ENCODE results near the gene NFIX. TPM values are rescaled to one million over a fixed set of nuclear protein-coding genes. Genes with fewer than 3 reads are reported as not detected.

The NFIX gene
- total and polyA plus RNA-seq, 9 of the 15 experiments (the other 6 are each of a cell fraction or from before 2014, with no cell fraction given): 0.28 to 26.8 (median 5.4) TPM

- peak; percentile 48; the same call in 1 of the 2 replicates for TF ChIP-seq ETV5 (CRISPR knock-in tag; IDR thresholded peaks at IDR 0.05; ENCODE audit: low read depth)
- TF ChIP-seq, protein P1, sequence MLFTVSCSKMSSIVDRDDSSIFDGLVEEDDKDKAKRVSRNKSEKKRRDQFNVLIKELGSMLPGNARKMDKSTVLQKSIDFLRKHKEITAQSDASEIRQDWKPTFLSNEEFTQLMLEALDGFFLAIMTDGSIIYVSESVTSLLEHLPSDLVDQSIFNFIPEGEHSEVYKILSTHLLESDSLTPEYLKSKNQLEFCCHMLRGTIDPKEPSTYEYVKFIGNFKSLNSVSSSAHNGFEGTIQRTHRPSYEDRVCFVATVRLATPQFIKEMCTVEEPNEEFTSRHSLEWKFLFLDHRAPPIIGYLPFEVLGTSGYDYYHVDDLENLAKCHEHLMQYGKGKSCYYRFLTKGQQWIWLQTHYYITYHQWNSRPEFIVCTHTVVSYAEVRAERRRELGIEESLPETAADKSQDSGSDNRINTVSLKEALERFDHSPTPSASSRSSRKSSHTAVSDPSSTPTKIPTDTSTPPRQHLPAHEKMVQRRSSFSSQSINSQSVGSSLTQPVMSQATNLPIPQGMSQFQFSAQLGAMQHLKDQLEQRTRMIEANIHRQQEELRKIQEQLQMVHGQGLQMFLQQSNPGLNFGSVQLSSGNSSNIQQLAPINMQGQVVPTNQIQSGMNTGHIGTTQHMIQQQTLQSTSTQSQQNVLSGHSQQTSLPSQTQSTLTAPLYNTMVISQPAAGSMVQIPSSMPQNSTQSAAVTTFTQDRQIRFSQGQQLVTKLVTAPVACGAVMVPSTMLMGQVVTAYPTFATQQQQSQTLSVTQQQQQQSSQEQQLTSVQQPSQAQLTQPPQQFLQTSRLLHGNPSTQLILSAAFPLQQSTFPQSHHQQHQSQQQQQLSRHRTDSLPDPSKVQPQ (CRISPR knock-in tag; IDR thresholded peaks at IDR 0.05; ENCODE audit: borderline replicate concordance): no peak
- no peak for TF ChIP-seq GABPB2 (CRISPR knock-in tag; conservative IDR thresholded peaks at IDR 0.05)
- no peak for TF ChIP-seq BRF1 (IDR thresholded peaks at IDR 0.05; ENCODE audit: borderline replicate concordance, extremely low read depth, insufficient read length)
- TF ChIP-seq, protein P2, sequence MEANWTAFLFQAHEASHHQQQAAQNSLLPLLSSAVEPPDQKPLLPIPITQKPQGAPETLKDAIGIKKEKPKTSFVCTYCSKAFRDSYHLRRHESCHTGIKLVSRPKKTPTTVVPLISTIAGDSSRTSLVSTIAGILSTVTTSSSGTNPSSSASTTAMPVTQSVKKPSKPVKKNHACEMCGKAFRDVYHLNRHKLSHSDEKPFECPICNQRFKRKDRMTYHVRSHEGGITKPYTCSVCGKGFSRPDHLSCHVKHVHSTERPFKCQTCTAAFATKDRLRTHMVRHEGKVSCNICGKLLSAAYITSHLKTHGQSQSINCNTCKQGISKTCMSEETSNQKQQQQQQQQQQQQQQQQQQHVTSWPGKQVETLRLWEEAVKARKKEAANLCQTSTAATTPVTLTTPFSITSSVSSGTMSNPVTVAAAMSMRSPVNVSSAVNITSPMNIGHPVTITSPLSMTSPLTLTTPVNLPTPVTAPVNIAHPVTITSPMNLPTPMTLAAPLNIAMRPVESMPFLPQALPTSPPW (CRISPR knock-in tag; IDR thresholded peaks at IDR 0.05): no peak; the same call in 1 of the 2 replicates
- TF ChIP-seq, protein P3, sequence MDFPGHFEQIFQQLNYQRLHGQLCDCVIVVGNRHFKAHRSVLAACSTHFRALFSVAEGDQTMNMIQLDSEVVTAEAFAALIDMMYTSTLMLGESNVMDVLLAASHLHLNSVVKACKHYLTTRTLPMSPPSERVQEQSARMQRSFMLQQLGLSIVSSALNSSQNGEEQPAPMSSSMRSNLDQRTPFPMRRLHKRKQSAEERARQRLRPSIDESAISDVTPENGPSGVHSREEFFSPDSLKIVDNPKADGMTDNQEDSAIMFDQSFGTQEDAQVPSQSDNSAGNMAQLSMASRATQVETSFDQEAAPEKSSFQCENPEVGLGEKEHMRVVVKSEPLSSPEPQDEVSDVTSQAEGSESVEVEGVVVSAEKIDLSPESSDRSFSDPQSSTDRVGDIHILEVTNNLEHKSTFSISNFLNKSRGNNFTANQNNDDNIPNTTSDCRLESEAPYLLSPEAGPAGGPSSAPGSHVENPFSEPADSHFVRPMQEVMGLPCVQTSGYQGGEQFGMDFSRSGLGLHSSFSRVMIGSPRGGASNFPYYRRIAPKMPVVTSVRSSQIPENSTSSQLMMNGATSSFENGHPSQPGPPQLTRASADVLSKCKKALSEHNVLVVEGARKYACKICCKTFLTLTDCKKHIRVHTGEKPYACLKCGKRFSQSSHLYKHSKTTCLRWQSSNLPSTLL (IDR thresholded peaks at IDR 0.05): no peak
- peak; percentile 65; the same call in 1 of the 2 replicates for TF ChIP-seq ESRRA (IDR thresholded peaks at IDR 0.05; ENCODE audit: borderline replicate concordance, low read depth)
- no peak for TF ChIP-seq SNAPC5 (CRISPR knock-in tag; IDR thresholded peaks at IDR 0.05)
- TF ChIP-seq SRSF7 (optimal IDR thresholded peaks at IDR 0.05; ENCODE audit: low read depth, low read length): no peak
- TF ChIP-seq SIN3B (IDR thresholded peaks at IDR 0.05; ENCODE audit: low read depth): no peak
- no peak for TF ChIP-seq EGR1 (conservative IDR thresholded peaks at IDR 0.05)
- no peak for TF ChIP-seq BMI1 (IDR thresholded peaks at IDR 0.05; ENCODE audit: low read length)
- no peak for TF ChIP-seq ZNF217 (CRISPR knock-in tag; IDR thresholded peaks at IDR 0.05)
- TF ChIP-seq CREBBP (IDR thresholded peaks at IDR 0.05; ENCODE audit: low read depth, low read length): no peak
- TF ChIP-seq SRF (CRISPR knock-in tag; IDR thresholded peaks at IDR 0.05): no peak
- TF ChIP-seq, protein P4, sequence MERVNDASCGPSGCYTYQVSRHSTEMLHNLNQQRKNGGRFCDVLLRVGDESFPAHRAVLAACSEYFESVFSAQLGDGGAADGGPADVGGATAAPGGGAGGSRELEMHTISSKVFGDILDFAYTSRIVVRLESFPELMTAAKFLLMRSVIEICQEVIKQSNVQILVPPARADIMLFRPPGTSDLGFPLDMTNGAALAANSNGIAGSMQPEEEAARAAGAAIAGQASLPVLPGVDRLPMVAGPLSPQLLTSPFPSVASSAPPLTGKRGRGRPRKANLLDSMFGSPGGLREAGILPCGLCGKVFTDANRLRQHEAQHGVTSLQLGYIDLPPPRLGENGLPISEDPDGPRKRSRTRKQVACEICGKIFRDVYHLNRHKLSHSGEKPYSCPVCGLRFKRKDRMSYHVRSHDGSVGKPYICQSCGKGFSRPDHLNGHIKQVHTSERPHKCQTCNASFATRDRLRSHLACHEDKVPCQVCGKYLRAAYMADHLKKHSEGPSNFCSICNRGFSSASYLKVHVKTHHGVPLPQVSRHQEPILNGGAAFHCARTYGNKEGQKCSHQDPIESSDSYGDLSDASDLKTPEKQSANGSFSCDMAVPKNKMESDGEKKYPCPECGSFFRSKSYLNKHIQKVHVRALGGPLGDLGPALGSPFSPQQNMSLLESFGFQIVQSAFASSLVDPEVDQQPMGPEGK (CRISPR knock-in tag; IDR thresholded peaks at IDR 0.05; ENCODE audit: borderline replicate concordance): no peak
- TF ChIP-seq TEAD4 (IDR thresholded peaks at IDR 0.05; ENCODE audit: low read length): no peak
- TF ChIP-seq TEAD4 (CRISPR knock-in tag; IDR thresholded peaks at IDR 0.05; ENCODE audit: borderline replicate concordance): no peak
- TF ChIP-seq NR2F6 (CRISPR knock-in tag; IDR thresholded peaks at IDR 0.05): no peak
Observed at GRCh38 chr19:13100031-13100588, 104.8 kb downstream of the NFIX start (continued).
